Lower lobe of right lung (tissue), 2 donors: Measurements from ENCODE around the gene C10orf120. TPM values are rescaled to one million over a fixed set of nuclear protein-coding genes. Genes with fewer than 3 reads are reported as not detected.

Experiments used
- ATAC-seq, 2 donors: fragments of 200-7000 bp; cut with Tn5 transposase; one replicate each; pipeline ENCODE4 v1.9.1; 2020 to 2022; ENCODE audit warnings: mild to moderate bottlenecking in 2 of 2, moderate library complexity in 2 of 2
- DNase-seq: peaks from one replicate; pipeline ENCODE4 v3.0.0-alpha.2; 2020
- H3K27ac ChIP-seq: fragments of 200-600 bp; one replicate; pipeline ENCODE4 v1.8.0; 2022
- H3K27me3 ChIP-seq: fragments of 200-600 bp; one replicate; pipeline ENCODE4 v1.8.0; 2022; ENCODE audit warnings: low read depth
- H3K36me3 ChIP-seq: fragments of 200-600 bp; one replicate; pipeline ENCODE4 v1.8.0; 2022; ENCODE audit warnings: mild to moderate bottlenecking
- H3K4me1 ChIP-seq: fragments of 200-600 bp; one replicate; pipeline ENCODE4 v1.8.0; 2022
- H3K4me3 ChIP-seq: fragments of 200-600 bp; one replicate; pipeline ENCODE4 v1.8.0; 2022; ENCODE audit warnings: mild to moderate bottlenecking
- H3K9me3 ChIP-seq: fragments of 200-600 bp; one replicate; pipeline ENCODE4 v1.8.0; 2022
- CTCF ChIP-seq: fragments of 200-600 bp; IDR thresholded peaks from one replicate; pipeline ENCODE4 v1.8.0; 2022; ENCODE audit warnings: antibody characterized with exemption, mild to moderate bottlenecking
- intact Hi-C: fragments of 100-400 bp; cut with DNase I; formaldehyde crosslinking; loops from one replicate; pipeline ENCODE4 v1.11.0; 2022
- total RNA-seq: library from RNA; stranded (reverse); fragmentation: NEBNext Ultra II Directional; extraction: Animal tissue kit (Norgen Biotek cat#: 25700); gene quantifications from one replicate; pipeline ENCODE4 v1.2.1, GENCODE V29; 2021
- donor health status: DM: no; HTN: yes; CAD: no; lungs with severe emphysema.

C10orf120 gene
- total RNA-seq, 1 donor from 2014 or later: not detected

GRCh38 chr10:122738031-122738430 lies 38.4 kb upstream of the C10orf120 start:
- Histone ChIP-seq H3K36me3 (no peaks in the 10 kb centered on the region), H3K9me3 (no peaks in the 10 kb centered on the region), H3K27me3 (no peaks in the 10 kb centered on the region), H3K4me1 (no peaks in the 10 kb centered on the region), H3K4me3 (no peak overlapping the region), H3K27ac (no peak overlapping the region)
- intact Hi-C loops: no loop called here
- ATAC-seq (no peak), DNase-seq (no peak)
- TF ChIP-seq CTCF: no peak

GRCh38 chr10:122733931-122734665 lies 34.5 kb upstream of the C10orf120 start:
- DNase-seq (no peak), ATAC-seq (no peak)

GRCh38 chr10:122733443-122733842 lies 33.8 kb upstream of the C10orf120 start:
- H3K27me3 ChIP-seq: peaks cover 3% of the 10 kb centered on the region
- H3K27ac ChIP-seq: no peak overlapping the region
- no peaks in the 10 kb centered on the region for H3K9me3 ChIP-seq
- DNase-seq (no peak), ATAC-seq (no peak)
- intact Hi-C loops: no loop called here
- no peak overlapping the region for H3K4me3 ChIP-seq
- H3K36me3 ChIP-seq: no peaks in the 10 kb centered on the region
- H3K4me1 ChIP-seq: no peaks in the 10 kb centered on the region
- TF ChIP-seq CTCF: no peak

More at GRCh38 chr10:122733931-122734665, 34.5 kb upstream of the C10orf120 start:
- Histone ChIP-seq H3K4me3 (no peak overlapping the region), H3K36me3 (no peaks in the 10 kb centered on the region), H3K9me3 (no peaks in the 10 kb centered on the region), H3K27me3 (peaks cover 3% of the 10 kb centered on the region), H3K4me1 (no peaks in the 10 kb centered on the region), H3K27ac (no peak overlapping the region)
- TF ChIP-seq CTCF: no peak
- intact Hi-C loops: no loop called here

GRCh38 chr10:122730238-122730637 lies 30.6 kb upstream of the C10orf120 start:
- H3K4me1 ChIP-seq: no peaks in the 10 kb centered on the region
- H3K27ac ChIP-seq: no peak overlapping the region
- H3K27me3 ChIP-seq: peaks cover 3% of the 10 kb centered on the region
- ATAC-seq (no peak), DNase-seq (no peak)
- TF ChIP-seq CTCF: no peak
- H3K4me3 ChIP-seq: no peak overlapping the region
- no peaks in the 10 kb centered on the region for H3K9me3 ChIP-seq
- no peaks in the 10 kb centered on the region for H3K36me3 ChIP-seq
- intact Hi-C loops: no loop called here

- Histone ChIP-seq H3K4me3 (no peak overlapping the region), H3K27me3 (peaks cover 3% of the 10 kb centered on the region), H3K4me1 (no peaks in the 10 kb centered on the region), H3K9me3 (no peaks in the 10 kb centered on the region), H3K36me3 (no peaks in the 10 kb centered on the region), H3K27ac (no peak overlapping the region)
- no peak for TF ChIP-seq CTCF
- DNase-seq (no peak), ATAC-seq (no peak)
- intact Hi-C loops: no loop called here
Measured at GRCh38 chr10:122729126-122729525, 29.5 kb upstream of the C10orf120 start.
